SU-DHL-6 (cell line): ENCODE data around the gene TNFSF18.

Experiments
- H2AFZ ChIP-seq: fragments of 200-600 bp; sonication (generic); 2 replicates; pipeline ENCODE4 v1.6.1; 2014; ENCODE audit warnings: low read depth, mild to moderate bottlenecking, moderate library complexity, mixed read lengths, antibody characterized with exemption, low read length; ENCODE audit not compliant: severe bottlenecking
- H3F3A ChIP-seq: fragments of 200-600 bp; shearing (Covaris generic); 2 replicates; pipeline ENCODE4 v1.6.0; 2016; ENCODE audit warnings: antibody characterized with exemption, mild to moderate bottlenecking; ENCODE audit not compliant: insufficient read depth
- H3K27ac ChIP-seq: fragments of 200-600 bp; sonication (generic); 2 replicates; pipeline ENCODE4 v1.5.1; 2016; ENCODE audit warnings: low read depth, mild to moderate bottlenecking, low read length, moderate library complexity, mixed read lengths
- H3K27me3 ChIP-seq: fragments of 200-600 bp; sonication (generic), shearing (Covaris generic); 2 replicates; pipeline ENCODE4 v1.6.0; 2014; ENCODE audit warnings: mild to moderate bottlenecking, low read length
- H3K36me3 ChIP-seq: fragments of 200-600 bp; sonication (generic); 2 replicates; pipeline ENCODE4 v1.6.1; 2014; ENCODE audit warnings: mild to moderate bottlenecking, low read length, mixed read lengths
- H3K4me2 ChIP-seq: fragments of 300-600, 200-600 bp; shearing (Covaris generic), sonication (generic); 2 replicates; pipeline ENCODE4 v1.6.0; 2014; ENCODE audit warnings: low read length, low read depth, mild to moderate bottlenecking; ENCODE audit not compliant: poor library complexity, severe bottlenecking
- H3K4me3 ChIP-seq: fragments of 200-600 bp; sonication (generic); 2 replicates; pipeline ENCODE4 v1.5.1; 2014; ENCODE audit warnings: antibody characterized with exemption, low read length, mild to moderate bottlenecking, mixed read lengths; ENCODE audit not compliant: insufficient read depth, poor library complexity, severe bottlenecking
- H3K79me2 ChIP-seq: fragments of 200-600 bp; sonication (generic); 2 replicates; pipeline ENCODE4 v1.6.1; 2014; ENCODE audit warnings: mild to moderate bottlenecking, low read length, moderate library complexity; ENCODE audit not compliant: insufficient read depth
- H3K9ac ChIP-seq: fragments of 200-600 bp; sonication (generic); 2 replicates; pipeline ENCODE4 v1.7.0; 2014; ENCODE audit warnings: mild to moderate bottlenecking, low read length
- H3K9me2 ChIP-seq: fragments of 200-600 bp; sonication (generic); replicated peaks from 2 replicates; pipeline ENCODE4 v1.6.1; 2014; ENCODE audit warnings: low read length; ENCODE audit not compliant: insufficient read depth
- H3K9me3 ChIP-seq: fragments of 200-600 bp; sonication (generic); 2 replicates; pipeline ENCODE4 v1.6.1; 2014; ENCODE audit warnings: low read length, mixed read lengths; ENCODE audit not compliant: insufficient read depth
- H4K20me1 ChIP-seq: fragments of 200-600 bp; sonication (generic); 2 replicates; pipeline ENCODE4 v1.6.1; 2014; ENCODE audit warnings: low read depth, mild to moderate bottlenecking, antibody characterized with exemption, low read length, moderate library complexity, mixed read lengths
- EZH2phosphoT487 ChIP-seq: fragments of 200-600 bp; sonication (generic), shearing (Covaris generic); conservative IDR thresholded peaks from 2 replicates; pipeline ENCODE4 v1.6.1; 2018; ENCODE audit warnings: mild to moderate bottlenecking, antibody characterized with exemption, low read length, moderate library complexity, mixed read lengths
- TF ChIP-seq, protein P1 (sequence below): fragments of 200-600 bp; sonication (generic); IDR thresholded peaks from one replicate; pipeline ENCODE4 v1.5.1; 2017; ENCODE audit warnings: antibody characterized with exemption, mild to moderate bottlenecking, low read length, moderate library complexity; ENCODE audit not compliant: insufficient read depth, poor library complexity, severe bottlenecking

The TNFSF18 gene

DNA sequence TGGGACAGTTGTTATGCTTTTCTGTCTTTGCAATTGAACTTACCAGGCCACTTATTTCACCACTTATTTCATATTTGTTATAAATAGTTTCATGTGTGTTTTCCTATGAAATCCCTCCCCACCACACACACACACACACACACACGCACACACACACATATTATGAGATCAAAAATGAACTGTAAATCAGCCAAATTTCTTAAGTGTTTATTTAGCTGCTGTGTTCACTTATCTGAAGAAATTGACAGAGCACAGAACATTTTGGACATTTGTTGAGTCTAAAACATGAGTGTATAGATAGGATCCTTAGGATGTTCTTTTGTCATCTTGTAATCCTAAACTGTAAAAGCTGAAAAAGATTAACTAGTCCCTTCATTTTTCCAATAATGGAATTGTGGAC is 7.8 kb upstream of the TNFSF18 start:
- no peaks in the 10 kb centered on the region for H3K79me2 ChIP-seq
- no peak overlapping the region for H3K9ac ChIP-seq
- no peak overlapping the region for H2AFZ ChIP-seq
- no peak overlapping the region for H3K4me3 ChIP-seq
- no peak overlapping the region for H3K4me2 ChIP-seq
- H3K27me3 ChIP-seq = no peaks in the 10 kb centered on the region
- no peak for TF ChIP-seq EZH2phosphoT487
- TF ChIP-seq, protein P1, sequence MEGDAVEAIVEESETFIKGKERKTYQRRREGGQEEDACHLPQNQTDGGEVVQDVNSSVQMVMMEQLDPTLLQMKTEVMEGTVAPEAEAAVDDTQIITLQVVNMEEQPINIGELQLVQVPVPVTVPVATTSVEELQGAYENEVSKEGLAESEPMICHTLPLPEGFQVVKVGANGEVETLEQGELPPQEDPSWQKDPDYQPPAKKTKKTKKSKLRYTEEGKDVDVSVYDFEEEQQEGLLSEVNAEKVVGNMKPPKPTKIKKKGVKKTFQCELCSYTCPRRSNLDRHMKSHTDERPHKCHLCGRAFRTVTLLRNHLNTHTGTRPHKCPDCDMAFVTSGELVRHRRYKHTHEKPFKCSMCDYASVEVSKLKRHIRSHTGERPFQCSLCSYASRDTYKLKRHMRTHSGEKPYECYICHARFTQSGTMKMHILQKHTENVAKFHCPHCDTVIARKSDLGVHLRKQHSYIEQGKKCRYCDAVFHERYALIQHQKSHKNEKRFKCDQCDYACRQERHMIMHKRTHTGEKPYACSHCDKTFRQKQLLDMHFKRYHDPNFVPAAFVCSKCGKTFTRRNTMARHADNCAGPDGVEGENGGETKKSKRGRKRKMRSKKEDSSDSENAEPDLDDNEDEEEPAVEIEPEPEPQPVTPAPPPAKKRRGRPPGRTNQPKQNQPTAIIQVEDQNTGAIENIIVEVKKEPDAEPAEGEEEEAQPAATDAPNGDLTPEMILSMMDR = no peak
- no peaks in the 10 kb centered on the region for H3K9me3 ChIP-seq
- no peaks in the 10 kb centered on the region for H4K20me1 ChIP-seq
- no peaks in the 10 kb centered on the region for H3F3A ChIP-seq
- H3K27ac ChIP-seq = no peak overlapping the region
- H3K36me3 ChIP-seq = no peaks in the 10 kb centered on the region
- no peaks in the 10 kb centered on the region for H3K9me2 ChIP-seq

GRCh38 chr1:173057984-173058383 is 7.2 kb upstream of the TNFSF18 start:
- Histone ChIP-seq H3F3A (no peaks in the 10 kb centered on the region), H3K4me3 (no peak overlapping the region), H4K20me1 (no peaks in the 10 kb centered on the region), H3K9me2 (no peaks in the 10 kb centered on the region), H3K27me3 (no peaks in the 10 kb centered on the region), H3K27ac (no peak overlapping the region), H3K9me3 (no peaks in the 10 kb centered on the region), H3K79me2 (no peaks in the 10 kb centered on the region), H3K36me3 (no peaks in the 10 kb centered on the region), H3K4me2 (no peak overlapping the region), H2AFZ (no peak overlapping the region), H3K9ac (no peak overlapping the region)
- no peak for TF ChIP-seq EZH2phosphoT487
- TF ChIP-seq, protein P1 = no peak

DNA sequence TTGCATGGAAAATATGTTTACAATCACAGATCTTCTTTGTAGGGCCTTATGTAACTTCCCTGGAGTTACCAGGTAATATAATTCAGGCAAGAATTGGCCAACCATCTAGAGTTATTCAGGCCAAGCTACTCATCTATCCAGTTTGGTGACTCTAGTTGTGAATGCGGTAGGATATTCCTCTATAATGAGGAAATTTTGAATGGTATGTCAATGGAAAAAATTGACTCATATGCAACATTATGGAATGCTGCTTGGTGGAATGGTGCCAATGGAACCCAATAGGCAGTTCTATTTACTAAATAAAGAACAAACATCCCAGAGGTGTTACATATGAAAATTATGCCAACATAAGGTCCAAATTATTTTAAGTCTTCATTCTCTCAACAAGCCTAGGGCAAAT is 5.6 kb upstream of the TNFSF18 start:
- no peak overlapping the region for H2AFZ ChIP-seq
- H3K9me3 ChIP-seq = no peaks in the 10 kb centered on the region
- H3F3A ChIP-seq = no peaks in the 10 kb centered on the region
- no peaks in the 10 kb centered on the region for H4K20me1 ChIP-seq
- H3K79me2 ChIP-seq = no peaks in the 10 kb centered on the region
- TF ChIP-seq, protein P1 = no peak
- TF ChIP-seq EZH2phosphoT487 = no peak
- no peak overlapping the region for H3K4me3 ChIP-seq
- H3K36me3 ChIP-seq = no peaks in the 10 kb centered on the region
- H3K27me3 ChIP-seq = no peaks in the 10 kb centered on the region
- no peaks in the 10 kb centered on the region for H3K9me2 ChIP-seq
- H3K9ac ChIP-seq = no peak overlapping the region
- no peak overlapping the region for H3K27ac ChIP-seq
- no peak overlapping the region for H3K4me2 ChIP-seq
